ENCODE measurements around the gene NHS. TPM values are rescaled to one million over a fixed set of nuclear protein-coding genes. Genes with fewer than 3 reads are reported as not detected.

The NHS gene
- total RNA-seq, 3 donors from 2014 or later, result 8.5 to 11.2 (median 8.8) TPM

GRCh38 chrX:17687648-17688047, 312.6 kb downstream of the NHS start:
- no peak for DNase-seq (ENCODE audit: low spot score in 2 of 2)
- Histone ChIP-seq H3K27me3 (peaks cover 0 to 42% of the 10 kb centered on the region in 2 donors), H3K9me3 (no peaks in the 10 kb centered on the region), H3K36me3 (no peaks in the 10 kb centered on the region), H3K27ac (no peak overlapping the region), H3K4me1 (no peaks in the 10 kb centered on the region), H3K4me3 (no peak overlapping the region)
- intact Hi-C loops (cut with DNase I; ENCODE audit: low total_unique reads), result no loop called here
- TF ChIP-seq POLR2AphosphoS5 (IDR thresholded peaks at IDR 0.05), result no peak
- no peak for TF ChIP-seq POLR2A (IDR thresholded peaks at IDR 0.05)
- TF ChIP-seq CTCF (IDR thresholded peaks at IDR 0.05), result no peak

- intact Hi-C loops (cut with DNase I; ENCODE audit: low total_unique reads), result no loop called here
- H3K36me3 ChIP-seq, result no peaks in the 10 kb centered on the region
- H3K9me3 ChIP-seq, result no peaks in the 10 kb centered on the region
- TF ChIP-seq POLR2A (IDR thresholded peaks at IDR 0.05) (no peak), CTCF (IDR thresholded peaks at IDR 0.05) (peak; percentile 33 to 55 (median 43))
- no peaks in the 10 kb centered on the region for H3K4me1 ChIP-seq
- no peak overlapping the region for H3K27ac ChIP-seq
- H3K4me3 ChIP-seq, result no peak overlapping the region
- peak in 1 of 2 donors; percentile 25 for DNase-seq (ENCODE audit: low spot score in 2 of 2)
- peaks cover 0 to 28% of the 10 kb centered on the region in 2 donors for H3K27me3 ChIP-seq
These were observed 315.0 kb downstream of the NHS start for GRCh38 chrX:17689971-17690409.

GRCh38 chrX:17692709-17693346, 317.8 kb downstream of the NHS start:
- H3K4me1 ChIP-seq, result no peaks in the 10 kb centered on the region
- no peaks in the 10 kb centered on the region for H3K36me3 ChIP-seq
- H3K27me3 ChIP-seq, result peaks cover 0 to 10% of the 10 kb centered on the region in 2 donors
- no peak overlapping the region for H3K4me3 ChIP-seq
- intact Hi-C loops (cut with DNase I; ENCODE audit: low total_unique reads), result no loop called here
- H3K27ac ChIP-seq, result no peak overlapping the region
- TF ChIP-seq POLR2AphosphoS5 (IDR thresholded peaks at IDR 0.05) (no peak), CTCF (IDR thresholded peaks at IDR 0.05) (no peak), POLR2A (IDR thresholded peaks at IDR 0.05) (no peak)
- no peak for DNase-seq (ENCODE audit: low spot score in 2 of 2)
- H3K9me3 ChIP-seq, result no peaks in the 10 kb centered on the region

GRCh38 chrX:17697191-17697590, 322.2 kb downstream of the NHS start:
- Histone ChIP-seq H3K27me3 (no peaks in the 10 kb centered on the region), H3K4me1 (no peaks in the 10 kb centered on the region), H3K9me3 (no peaks in the 10 kb centered on the region), H3K36me3 (no peaks in the 10 kb centered on the region), H3K27ac (no peak overlapping the region), H3K4me3 (no peak overlapping the region)
- no peak for TF ChIP-seq POLR2A (IDR thresholded peaks at IDR 0.05)
- no peak for TF ChIP-seq POLR2AphosphoS5 (IDR thresholded peaks at IDR 0.05)
- TF ChIP-seq CTCF (IDR thresholded peaks at IDR 0.05), result no peak
- no peak for DNase-seq (ENCODE audit: low spot score in 2 of 2)
- intact Hi-C loops (cut with DNase I; ENCODE audit: low total_unique reads), result no loop called here

- H3K27me3 ChIP-seq, result peaks cover 0 to 9% of the 10 kb centered on the region in 2 donors
- DNase-seq (ENCODE audit: low spot score in 2 of 2), result no peak
- no peak overlapping the region for H3K4me3 ChIP-seq
- intact Hi-C loops (cut with DNase I; ENCODE audit: low total_unique reads), result no loop called here
- no peaks in the 10 kb centered on the region for H3K4me1 ChIP-seq
- H3K9me3 ChIP-seq, result no peaks in the 10 kb centered on the region
- no peak overlapping the region for H3K27ac ChIP-seq
- TF ChIP-seq POLR2A (IDR thresholded peaks at IDR 0.05) (no peak), POLR2AphosphoS5 (IDR thresholded peaks at IDR 0.05) (no peak), CTCF (IDR thresholded peaks at IDR 0.05) (no peak)
- H3K36me3 ChIP-seq, result no peaks in the 10 kb centered on the region
These were observed 326.0 kb downstream of the NHS start for GRCh38 chrX:17700976-17701375.
